HG02852 (cell line): ENCODE measurements around the gene NAA60.
"Not testable (repeated sequence)": the region's sequence is repeated elsewhere in the genome, so short reads cannot be mapped to it uniquely, and the experiment has no call there.

Experiments
- ATAC-seq: cut with Tn5 transposase; IDR thresholded peaks from one replicate; pipeline ENCODE4 v1.9.1; 2021; ENCODE audit warnings: mild to moderate bottlenecking, moderate library complexity; ENCODE audit not compliant: unreplicated experiment

NAA60 gene

DNA sequence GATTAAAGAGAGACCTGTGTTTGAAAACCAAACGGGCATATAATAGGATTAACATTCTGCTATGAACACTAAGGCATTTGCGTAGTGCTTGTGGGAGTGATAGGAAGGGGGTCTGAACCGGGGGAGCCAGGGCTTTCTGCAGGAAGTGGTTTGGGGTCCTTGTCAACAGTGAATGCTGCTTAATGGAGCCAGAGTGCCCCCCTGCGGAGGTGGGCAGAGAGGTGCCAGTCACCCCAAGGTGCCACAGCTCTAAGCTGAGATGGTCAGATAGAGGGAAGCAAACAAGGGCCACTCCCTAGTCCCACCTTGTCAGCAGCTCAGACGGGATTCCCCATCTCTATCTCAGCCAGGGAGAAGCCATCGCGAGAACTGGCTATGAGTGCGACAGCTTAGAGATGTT is 17.7 kb downstream of the NAA60 start:
- no peak for ATAC-seq

DNA sequence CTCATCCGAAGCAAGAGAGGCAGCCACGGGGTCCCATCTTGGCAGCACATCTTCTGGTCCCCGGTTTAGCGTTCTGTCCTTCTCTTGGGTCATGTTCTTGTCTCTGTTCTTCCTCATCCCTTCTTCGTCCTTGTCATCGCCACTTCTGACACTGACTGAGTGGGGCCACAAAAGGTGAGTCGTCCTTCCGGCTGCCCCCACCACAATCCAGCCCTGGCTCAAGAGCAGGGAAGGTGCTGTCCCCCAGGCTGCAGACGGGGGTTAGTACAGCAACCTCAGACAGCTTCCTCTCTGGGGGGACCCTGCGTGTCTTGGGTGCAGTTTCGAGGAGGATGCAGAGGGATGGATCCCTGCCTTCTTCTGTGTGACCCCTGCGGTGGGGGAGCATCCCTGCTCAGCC is 21.8 kb downstream of the NAA60 start:
- no peak for ATAC-seq

DNA sequence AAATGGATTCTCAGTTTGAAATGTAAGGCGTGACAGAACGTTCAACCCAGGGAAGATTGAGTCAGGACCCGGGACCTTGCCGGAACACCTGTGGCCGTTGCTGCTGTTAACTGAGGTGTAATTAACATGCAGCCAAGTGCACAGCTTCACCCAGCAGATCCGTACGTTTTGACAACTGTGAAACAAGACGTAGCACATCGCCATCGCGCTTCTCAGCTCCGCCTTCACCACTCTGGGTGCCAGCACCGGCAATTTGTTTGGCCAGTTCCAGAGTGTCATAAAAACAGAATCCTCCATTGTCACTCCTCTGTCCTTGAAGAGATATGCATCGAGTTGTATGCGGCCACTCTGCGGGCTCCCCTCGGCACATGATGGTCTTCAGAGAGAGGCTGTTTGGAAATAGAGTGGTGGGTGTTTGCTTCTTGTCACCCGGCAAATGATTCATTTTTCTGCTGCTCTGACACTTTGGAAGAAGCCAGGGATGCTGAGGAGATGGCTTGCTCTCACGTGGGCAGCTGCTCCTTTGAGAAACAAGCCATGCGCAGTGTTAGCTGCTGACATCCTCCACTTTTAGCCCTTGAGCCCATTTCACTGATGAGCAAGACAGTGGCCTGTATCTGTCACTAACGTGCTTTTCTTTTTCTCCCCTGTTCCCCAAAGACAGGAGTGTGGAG is 22.6 kb downstream of the NAA60 start:
- no peak for ATAC-seq

DNA sequence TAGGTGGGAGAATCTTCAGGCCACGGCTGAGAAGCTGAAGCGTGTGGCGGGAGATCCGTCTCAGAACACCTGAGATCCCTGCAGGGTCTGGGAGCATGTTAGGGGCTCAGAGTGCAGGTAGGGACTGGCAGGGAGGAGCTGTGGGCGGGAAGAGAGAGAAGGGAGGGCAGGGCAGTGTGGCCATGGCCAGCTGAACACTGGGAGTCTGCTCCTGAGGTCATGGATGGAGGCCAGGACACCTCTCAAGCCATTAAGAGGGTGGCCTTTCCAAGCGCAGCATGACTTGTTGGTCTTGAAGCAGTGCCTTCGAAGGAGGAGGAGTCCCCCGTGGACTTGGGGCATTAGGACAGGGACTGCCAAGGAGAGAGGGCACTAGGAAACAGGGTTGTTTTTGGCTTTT is 23.7 kb downstream of the NAA60 start:
- ATAC-seq: no peak

DNA sequence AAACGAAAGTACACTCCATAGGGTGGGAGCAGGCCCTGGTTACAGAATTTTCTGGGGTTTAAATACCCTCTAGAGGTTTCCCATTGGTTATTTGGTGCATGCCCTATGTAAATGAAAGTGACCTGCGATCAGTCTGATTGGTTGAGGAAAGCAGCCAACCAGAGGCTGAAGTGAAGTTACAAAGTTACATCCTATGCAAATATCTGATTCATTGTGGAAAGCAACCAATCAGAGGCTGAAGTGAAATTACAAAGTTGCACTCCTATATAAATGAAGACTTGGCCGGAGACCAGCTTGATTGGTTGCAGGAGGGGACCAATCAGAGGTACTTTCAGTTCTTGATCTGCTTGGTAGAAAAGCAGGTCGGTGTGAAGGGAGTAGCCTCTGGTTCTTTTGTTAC is 24.4 kb downstream of the NAA60 start:
- no peak for ATAC-seq

DNA sequence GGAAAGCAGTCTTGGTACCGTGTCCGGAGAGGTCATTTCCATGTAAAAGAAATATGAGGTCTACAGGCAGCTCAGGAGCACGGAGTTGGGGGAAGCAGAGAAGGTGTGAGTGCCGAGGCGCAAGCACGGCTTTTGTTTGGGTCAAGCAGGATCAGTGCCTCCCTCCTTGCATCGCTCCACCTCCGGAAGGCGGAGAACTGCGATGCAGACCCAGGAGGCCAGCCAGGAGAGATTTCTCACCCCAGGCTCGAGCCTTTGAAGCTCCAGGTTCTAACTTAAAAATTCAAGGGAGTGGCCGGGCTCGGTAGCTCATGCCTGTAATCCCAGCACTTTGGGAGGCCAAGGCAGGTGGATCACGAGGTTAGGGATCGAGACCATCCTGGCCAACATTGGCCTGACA is 25.0 kb downstream of the NAA60 start:
- no peak for ATAC-seq

DNA sequence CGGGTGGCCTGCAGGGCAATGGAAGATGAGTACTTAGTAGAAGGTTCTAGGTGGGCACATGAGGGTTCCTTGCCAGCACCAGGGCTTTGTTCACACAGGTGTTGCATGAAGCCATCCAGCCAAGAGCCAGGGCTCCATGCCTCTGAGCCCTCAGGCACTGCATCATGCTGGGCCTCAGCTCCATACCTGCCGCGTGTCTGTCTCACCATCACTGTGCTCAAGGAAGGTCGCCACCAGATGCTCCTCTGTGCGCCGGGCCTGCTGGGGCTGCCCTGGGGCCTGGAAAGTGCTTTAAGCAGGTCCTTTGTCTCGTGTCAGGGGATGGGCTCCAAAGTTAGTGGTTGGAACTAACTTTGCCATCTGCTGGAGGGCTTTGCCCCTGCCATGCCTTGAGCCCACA is 26.3 kb downstream of the NAA60 start:
- no peak for ATAC-seq

DNA sequence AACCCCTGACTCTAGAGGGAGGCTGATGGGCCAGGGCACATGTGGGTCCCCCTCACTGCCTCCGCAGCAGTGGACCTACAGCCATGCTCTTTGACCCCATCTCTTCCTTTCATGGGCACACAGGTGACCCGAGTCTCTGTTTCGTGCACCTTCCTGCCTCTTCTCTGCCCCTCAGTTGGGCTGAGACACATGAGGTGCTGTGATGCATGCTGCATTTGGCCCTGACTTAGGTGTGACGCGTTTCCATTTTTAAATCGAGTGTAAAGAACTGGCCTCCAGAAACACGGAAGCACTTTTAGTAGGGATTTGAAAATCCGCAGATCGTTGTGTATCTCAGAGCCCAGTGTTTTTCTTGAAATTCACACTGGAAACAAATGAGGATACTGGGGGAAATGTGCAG is 27.2 kb downstream of the NAA60 start:
- ATAC-seq: no peak

DNA sequence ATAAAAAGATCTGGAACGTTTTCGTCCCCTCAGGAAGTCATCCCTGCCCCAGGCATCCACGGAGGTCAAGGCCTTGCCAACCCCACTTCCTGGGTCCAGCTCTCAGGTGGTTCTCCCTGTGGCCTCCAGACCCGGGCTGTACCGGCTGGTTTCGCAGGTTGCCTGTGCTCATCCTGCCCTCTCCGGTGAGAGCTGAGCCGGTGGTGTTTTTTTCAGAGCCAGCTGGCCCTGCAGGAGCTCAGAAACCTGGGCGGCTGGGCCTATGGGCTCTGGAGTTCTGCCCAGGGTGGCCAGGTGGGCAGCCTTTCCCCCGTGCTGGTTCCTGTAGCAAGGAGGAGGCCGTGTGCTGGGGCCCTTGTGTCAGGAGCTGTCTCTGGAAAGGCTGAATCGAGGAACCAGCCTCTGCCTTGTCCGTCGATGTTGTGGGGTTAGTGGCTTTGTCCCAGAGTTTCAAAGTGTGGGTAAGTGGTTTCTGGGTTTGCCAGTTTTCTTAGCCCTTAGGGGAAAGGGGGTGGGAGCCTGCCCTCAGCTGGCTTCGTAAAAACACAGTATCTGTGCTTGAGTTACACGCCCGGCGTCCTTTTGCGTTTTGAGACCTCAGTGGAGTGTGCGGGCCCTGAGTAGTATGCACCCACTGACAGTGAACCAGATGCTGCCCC is 28.2 kb downstream of the NAA60 start:
- ATAC-seq: no peak

DNA sequence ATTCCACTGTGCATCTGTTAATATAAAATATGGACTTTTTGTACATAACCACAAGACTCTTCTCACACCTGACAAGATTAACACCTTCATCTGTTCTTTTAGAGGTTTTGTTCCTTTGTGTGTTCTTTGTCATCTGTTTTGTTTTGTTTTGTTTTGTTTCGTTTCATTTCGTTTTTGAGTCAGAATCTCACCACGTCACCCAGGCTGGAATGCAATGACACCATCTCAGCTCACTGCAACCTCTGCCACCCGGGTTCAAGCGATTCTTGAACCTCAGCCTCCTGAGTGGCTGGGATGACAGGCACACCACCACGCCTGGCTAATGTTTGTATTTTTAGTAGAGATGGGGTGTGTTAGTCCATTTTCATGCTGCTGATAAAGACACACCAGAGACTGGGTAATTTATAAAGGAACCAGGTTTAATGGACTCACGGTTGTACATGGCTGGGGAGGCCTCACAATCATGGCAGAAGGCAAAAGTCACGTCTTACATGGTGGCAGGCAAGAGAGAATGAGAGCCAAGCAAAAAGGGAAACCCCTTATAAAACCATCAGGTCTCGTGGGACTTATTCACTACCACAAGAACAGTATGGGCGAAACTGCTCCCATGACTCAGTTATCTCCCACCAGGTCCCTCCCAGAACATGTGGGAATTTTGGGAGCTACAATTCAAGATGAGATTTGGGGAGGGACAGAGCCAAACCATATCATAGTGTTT is 29.6 kb downstream of the NAA60 start:
- no peak for ATAC-seq

DNA sequence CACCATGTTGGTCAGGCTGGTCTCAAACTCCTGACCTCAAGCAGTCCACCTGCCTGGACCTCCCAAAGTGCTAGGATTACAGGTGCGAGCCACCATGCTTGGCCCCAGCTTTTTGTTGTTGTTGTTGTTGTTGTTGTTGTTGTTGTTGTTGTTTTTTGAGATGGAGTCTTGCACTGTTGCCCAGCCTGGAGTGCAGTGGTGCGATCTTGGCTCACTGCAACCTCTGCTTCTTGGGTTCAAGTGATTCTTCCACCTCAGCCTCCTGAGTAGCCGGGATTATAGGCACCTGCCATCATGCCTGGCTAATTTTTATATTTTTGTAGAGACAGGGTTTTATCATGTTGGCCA is 30.1 kb downstream of the NAA60 start:
- ATAC-seq: not testable (repeated sequence)

DNA sequence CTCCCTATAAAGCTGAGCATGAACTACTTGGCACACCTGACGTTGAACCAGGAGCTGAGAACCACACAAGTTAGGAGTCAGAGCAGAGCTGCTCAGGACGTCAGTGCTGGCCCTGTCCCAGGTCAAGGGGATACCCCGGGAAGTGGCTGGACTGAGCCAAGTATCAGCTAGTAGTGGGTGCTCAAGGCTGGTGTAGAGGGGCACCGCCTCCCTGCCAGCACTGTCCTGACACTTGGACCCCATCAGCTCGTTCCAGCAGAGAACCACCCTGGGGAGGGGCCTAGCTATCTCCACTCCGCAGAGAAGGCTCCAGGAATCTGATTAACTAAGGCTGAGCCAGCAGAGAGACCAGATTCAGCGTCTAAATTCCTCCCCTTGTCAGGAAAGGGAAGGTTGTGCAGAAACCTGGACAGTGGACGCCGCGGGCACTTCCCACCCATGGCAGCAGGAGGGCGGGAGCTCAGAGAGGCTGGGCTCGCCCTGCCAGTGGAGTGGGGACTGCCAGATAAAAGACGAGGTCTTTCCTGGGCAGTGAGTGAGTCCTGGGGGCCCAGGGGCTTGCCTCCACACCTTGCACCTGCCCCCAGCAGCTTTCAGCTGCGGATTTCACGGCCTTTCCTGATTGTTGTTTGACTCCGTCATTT is 30.8 kb downstream of the NAA60 start:
- no peak for ATAC-seq

DNA sequence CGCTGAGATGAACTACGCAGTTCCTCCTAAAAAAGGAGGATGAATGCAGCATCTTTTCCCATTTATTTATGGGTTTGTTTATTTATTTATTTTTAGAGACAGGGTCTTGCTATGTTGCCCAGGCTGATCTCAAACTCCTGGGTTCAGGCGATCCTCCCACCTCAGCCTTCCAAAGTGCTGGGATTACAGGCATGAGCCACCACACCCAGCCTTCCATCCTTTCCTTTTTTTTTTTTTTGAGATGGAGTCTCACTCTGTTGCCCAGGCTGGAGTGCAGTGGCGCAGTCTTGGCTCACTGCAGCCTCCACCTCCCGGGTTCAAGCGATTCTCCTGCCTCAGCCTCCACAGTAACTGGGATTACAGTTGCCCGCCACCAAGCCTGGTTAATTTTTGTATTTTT is 31.4 kb downstream of the NAA60 start:
- ATAC-seq: not testable (repeated sequence)

DNA sequence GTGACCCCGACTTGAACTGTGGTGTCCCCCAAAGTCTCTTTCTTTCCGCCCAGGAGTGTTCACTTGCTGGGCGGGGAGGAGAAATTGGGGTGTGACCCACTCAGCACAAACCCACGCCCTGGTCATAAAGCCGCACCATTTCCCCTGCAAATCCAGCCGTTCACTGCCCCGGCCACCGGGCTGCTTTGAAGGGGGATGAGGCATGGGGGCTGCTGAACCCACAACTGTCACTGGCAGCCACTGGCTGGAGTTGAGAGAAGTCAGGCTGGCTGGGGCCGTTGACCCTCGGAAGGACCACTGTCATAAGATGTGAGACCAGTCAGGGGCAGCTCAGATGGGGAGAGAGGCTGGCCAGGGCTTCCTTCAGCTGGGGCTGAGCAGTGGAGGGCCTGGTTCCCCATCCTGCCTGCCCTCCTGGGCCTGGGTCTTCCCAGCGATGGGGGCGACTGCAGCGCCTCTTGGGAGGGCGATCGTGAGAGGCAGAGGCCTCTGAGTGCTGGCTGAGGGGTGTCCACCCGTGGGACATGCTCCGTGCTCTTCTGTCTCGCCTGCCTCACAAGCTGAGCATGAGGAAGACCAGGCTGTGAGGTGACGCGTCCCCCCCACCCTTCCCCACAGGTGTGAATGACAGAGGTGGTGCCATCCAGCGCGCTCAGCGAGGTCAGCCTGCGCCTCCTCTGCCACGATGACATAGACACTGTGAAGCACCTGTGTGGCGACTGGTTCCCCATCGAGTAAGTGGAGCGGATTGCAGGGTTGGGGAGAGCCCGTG is 32.3 kb downstream of the NAA60 start:
- ATAC-seq: no peak

DNA sequence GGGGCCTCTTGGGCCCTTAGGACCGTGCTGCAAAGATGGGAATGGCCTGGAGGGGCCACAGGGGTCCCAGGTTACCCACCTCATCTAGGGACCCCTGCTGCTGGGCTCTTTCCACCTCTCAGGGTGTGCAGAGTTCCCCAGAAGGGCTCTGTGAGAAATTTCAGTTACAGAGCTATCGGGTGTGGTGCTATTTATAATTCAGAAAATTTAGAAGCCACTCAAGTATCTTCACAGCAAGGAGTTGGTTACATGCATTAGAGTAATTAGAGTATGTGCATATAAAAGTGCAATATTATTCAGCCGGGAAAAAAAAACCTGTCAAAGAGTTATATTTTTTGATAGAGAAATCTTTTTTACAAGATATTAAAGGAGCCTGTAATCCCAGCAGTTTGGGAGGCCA is 32.9 kb downstream of the NAA60 start:
- ATAC-seq: no peak

DNA sequence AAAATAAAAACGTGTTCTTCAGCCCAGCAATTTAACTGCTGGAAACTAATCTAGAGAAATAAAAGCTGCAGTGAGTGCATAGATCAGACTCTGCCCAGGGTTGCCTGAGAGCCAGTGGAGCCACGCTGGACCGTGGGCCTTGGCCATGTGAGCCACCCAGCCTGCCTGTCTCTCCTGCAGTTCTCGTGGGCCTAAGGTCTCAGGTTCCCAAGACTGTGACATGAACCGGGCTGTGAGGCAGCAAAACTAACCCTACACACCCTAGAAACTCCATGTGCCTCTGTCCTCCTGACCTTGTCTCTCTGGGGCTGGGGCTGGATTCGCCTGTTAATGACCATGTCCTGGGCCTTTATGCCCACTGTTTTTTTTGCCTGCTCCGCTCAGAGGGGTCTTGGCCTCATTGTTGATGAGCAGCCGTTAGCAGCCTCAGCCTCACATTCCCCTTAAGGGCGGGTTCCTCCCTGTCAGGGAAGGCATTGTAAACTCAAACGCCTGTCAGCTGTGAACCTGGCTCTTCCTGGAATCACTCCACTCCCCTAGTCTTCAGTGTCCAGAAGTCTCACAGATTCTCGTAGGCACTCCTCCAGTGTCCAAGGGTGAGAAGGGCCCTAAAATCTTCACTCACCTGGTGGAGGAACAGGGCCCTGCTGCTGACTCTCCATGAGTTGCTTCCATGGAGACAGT is 34.9 kb downstream of the NAA60 start:
- ATAC-seq: no peak

DNA sequence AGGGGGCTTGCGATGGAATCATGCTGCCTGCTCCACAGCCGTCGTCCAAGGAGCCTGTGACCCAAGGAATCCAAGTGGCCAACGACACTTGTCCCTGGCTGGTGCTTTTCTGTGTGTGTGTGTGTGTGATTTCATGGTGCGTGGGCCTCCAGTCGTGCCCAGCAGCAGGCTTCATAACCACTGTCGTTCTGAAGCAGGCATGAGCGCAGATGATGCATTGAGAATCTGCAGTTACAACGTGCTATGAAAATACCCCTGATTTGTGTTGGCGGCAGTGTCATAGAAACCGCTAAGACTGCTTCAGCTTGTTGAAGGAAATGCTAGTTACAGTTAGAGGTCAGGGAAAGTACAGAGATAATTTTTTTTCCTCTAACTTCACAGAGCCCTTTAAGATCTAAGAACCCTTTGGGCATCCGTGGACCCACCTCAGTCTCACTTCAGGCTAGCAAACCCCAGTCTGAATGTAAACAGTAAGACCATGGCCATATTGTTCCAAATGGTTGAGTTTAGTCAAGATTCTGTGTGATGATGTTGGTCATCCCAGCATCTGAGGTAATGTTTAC is 36.3 kb downstream of the NAA60 start:
- ATAC-seq: no peak

DNA sequence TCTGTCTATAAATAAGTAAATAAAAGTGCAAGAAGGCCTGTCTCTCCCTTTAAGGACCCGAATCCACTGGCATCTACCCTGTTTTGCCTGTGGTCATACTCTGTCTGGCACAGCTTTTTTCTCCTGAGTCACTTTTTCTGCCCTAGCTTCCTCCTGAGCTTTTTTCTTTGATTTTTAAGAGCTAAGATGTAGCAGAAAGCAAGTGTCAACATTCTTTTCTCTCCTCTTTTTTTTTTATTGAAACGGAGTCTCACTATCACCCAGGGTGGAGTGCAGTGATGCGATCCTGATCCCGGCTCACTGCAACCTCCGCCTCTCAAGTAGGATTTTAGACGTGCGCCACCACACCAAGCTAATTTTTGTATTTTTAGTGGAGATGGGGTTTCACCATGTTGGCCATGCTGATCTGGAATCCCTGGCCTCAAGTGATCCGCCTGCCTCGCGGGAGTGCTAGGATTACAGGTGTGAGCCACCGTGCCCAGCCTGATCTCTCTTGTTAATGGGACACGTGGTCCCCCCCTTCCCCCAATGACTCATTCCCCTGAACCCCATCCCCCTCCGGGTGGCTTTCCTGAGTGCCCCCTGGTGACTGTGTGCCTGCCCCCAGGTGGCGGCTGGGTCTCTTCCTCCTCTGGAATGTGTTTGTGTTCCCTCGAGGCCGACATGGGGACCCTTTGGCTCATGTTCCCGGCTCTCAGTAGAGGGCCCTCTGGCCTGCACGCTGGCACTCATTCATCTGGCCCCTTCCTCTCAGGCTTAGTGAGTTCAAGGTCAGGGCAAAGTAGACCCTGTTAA is 37.6 kb downstream of the NAA60 start:
- no peak for ATAC-seq
